OCI-LY1 (cell line): ENCODE data around the gene DCLRE1C.

Source experiments
- EZH2 ChIP-seq: fragments of 200-600 bp; sonication (generic), shearing (Covaris generic); IDR thresholded peaks from 2 replicates; pipeline ENCODE4 v1.8.0; 2017; ENCODE audit warnings: borderline replicate concordance, mixed run types, mild to moderate bottlenecking, antibody characterized with exemption, low read length, moderate library complexity, mixed read lengths
- TF ChIP-seq, protein P1 (sequence below): fragments of 200-600 bp; sonication (generic), shearing (Covaris generic); IDR thresholded peaks from 2 replicates; pipeline ENCODE4 v1.5.1; 2017; ENCODE audit warnings: mild to moderate bottlenecking, antibody characterized with exemption, low read length, moderate library complexity, mixed read lengths

DNA sequence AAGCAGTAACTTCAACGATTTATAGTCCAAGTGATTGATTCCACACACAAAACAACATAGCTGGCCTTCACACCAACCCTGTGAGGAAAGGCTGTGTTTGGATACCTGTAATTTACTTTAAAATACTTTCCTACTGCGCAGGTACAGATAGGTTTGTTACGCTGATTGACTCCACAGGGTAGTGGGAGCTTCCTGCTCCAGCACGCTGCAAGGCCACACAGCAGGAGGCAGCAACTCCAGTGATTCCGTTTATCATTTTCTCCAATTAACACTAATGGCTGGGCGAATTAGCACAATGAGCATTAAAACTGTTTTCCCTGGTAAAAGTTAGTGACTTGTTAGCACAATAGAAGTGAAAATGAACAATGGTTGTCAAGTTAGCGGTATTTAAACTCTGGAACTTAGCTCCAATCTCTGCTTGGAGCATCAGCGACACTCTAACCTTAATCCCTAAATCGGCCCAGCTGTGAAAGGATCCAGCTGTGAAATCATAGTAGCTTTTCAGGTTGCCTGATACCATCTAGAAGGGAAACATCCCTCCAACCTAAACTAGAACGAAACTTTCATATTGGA is 959 bp downstream of the DCLRE1C start:
- TF ChIP-seq, protein P1, sequence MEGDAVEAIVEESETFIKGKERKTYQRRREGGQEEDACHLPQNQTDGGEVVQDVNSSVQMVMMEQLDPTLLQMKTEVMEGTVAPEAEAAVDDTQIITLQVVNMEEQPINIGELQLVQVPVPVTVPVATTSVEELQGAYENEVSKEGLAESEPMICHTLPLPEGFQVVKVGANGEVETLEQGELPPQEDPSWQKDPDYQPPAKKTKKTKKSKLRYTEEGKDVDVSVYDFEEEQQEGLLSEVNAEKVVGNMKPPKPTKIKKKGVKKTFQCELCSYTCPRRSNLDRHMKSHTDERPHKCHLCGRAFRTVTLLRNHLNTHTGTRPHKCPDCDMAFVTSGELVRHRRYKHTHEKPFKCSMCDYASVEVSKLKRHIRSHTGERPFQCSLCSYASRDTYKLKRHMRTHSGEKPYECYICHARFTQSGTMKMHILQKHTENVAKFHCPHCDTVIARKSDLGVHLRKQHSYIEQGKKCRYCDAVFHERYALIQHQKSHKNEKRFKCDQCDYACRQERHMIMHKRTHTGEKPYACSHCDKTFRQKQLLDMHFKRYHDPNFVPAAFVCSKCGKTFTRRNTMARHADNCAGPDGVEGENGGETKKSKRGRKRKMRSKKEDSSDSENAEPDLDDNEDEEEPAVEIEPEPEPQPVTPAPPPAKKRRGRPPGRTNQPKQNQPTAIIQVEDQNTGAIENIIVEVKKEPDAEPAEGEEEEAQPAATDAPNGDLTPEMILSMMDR: no peak
- no peak for TF ChIP-seq EZH2
